ENCODE measurements around the gene ASB2. TPM values are rescaled to one million over a fixed set of nuclear protein-coding genes. Genes with fewer than 3 reads are reported as not detected.

The ASB2 gene
- total and polyA plus RNA-seq, 2 of the 8 experiments (the other 6 are each of a cell fraction or from before 2014, with no cell fraction given): 1.0 to 2.1 TPM

- no peak for TF ChIP-seq CBX8 (IDR thresholded peaks at IDR 0.05; ENCODE audit: borderline replicate concordance, low read depth, low read length)
- TF ChIP-seq SP1 (IDR thresholded peaks at IDR 0.05; ENCODE audit: low read depth, low read length): no peak
- no peak for TF ChIP-seq CEBPB (IDR thresholded peaks at IDR 0.05; ENCODE audit: low read depth, low read length)
- TF ChIP-seq, protein P1, sequence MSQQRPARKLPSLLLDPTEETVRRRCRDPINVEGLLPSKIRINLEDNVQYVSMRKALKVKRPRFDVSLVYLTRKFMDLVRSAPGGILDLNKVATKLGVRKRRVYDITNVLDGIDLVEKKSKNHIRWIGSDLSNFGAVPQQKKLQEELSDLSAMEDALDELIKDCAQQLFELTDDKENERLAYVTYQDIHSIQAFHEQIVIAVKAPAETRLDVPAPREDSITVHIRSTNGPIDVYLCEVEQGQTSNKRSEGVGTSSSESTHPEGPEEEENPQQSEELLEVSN (IDR thresholded peaks at IDR 0.05): no peak
- TF ChIP-seq CHD1 (IDR thresholded peaks at IDR 0.05; ENCODE audit: low read depth, low read length): no peak
- TF ChIP-seq KDM5A (IDR thresholded peaks at IDR 0.05; ENCODE audit: low read length): no peak
Observed at GRCh38 chr14:93888995-93889394, 87.4 kb downstream of the ASB2 start (continued).
